Motor neuron (in vitro differentiated cells): ENCODE data around the gene MUC13. TPM values are rescaled to one million over a fixed set of nuclear protein-coding genes. Genes with fewer than 3 reads are reported as not detected.
"Not testable (repeated sequence)": the region's sequence is repeated elsewhere in the genome, so short reads cannot be mapped to it uniquely, and the experiment has no call there.

ENCODE experiments used
- ATAC-seq, 8 experiments: fragments of 200-7000 bp; cut with Tn5 transposase; replicated peaks in 6 of 8; 2 replicates each; pipeline ENCODE4 v1.8.0; 2021; ENCODE audit warnings: mild to moderate bottlenecking in 8 of 8, moderate library complexity in 8 of 8
- H3K27ac ChIP-seq, 2 donors: fragments of 250-450 bp; sonication (Bioruptor Pico); 2 replicates each; pipeline ENCODE4 v1.9.0; 2021; ENCODE audit warnings: antibody characterized with exemption in 2 of 2, mild to moderate bottlenecking in 2 of 2, moderate library complexity in 1 of 2
- H3K4me1 ChIP-seq, 2 donors: fragments of 250-450 bp; sonication (Bioruptor Pico); replicated peaks in 1 of 2; 2 replicates each; pipeline ENCODE4 v1.6.1; 2021; ENCODE audit warnings: antibody characterized with exemption in 2 of 2, mild to moderate bottlenecking in 2 of 2, moderate library complexity in 1 of 2
- H3K4me3 ChIP-seq, 5 donors: fragments of 250-450 bp; sonication (Bioruptor Pico); 2 replicates each; pipeline ENCODE4 v1.9.0; 2021; ENCODE audit warnings: antibody characterized with exemption in 5 of 5, mild to moderate bottlenecking in 5 of 5, moderate library complexity in 4 of 5
- WGBS, 10 experiments: fragments of 450-650 bp; shearing (Covaris generic); methylation state at CpG; one replicate each; pipeline ENCODE4 v1.0.0; 2022; 5-methylcytosine and 5-hydroxymethylcytosine counted together
- in situ Hi-C, 9 experiments: fragments of 400-800 bp; cut with MboI; loops; one replicate each; pipeline ENCODE4 v1.15.0; 2021; ENCODE audit warnings: low sequenced_read_pairs in 9 of 9, low pct_unique_long_range_greater_than_20kb in 2 of 9; ENCODE audit not compliant: unreplicated experiment in 9 of 9
- total RNA-seq, 8 experiments: library from RNA; unstranded; fragments of 300-600 nt; gene quantifications; 2 replicates each; pipeline versions ENCODE4 v1.2.3 to v1.2.4, GENCODE V29; 2022

MUC13 gene
- total RNA-seq, 8 experiments from 2014 or later, result 0.04 to 0.24 (median 0.10) TPM; not detected in 3

DNA sequence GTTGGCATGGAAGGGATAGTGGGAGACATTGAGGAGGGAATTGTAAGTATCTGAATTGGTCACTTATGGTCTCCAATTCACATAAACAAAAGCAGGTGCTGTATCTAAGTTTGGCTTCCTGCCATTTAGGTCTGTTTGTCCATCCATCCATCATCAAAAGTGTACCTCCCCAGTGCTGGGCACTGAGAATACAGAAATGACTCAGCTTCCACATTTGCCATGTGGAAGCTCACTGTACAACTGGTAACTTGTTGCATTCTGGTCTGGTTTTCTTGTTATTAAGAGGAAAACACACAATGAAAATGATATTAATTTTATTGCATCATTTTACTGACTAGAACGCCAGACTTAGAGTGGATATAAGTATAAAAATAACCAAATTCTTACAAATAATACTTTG lies 30.9 kb upstream of the MUC13 start:
- H3K4me3 ChIP-seq, result no peak overlapping the region
- no peaks in the 10 kb centered on the region for H3K4me1 ChIP-seq
- ATAC-seq, result no peak
- no peak overlapping the region for H3K27ac ChIP-seq
- in situ Hi-C loops, result no loop called here
- WGBS, 10 experiments, result 0 to 89% (median 67%) methylated on average over 1 of the region's 1 CpG; no CpG with 5 or more reads in 1 of the 10 experiments

DNA sequence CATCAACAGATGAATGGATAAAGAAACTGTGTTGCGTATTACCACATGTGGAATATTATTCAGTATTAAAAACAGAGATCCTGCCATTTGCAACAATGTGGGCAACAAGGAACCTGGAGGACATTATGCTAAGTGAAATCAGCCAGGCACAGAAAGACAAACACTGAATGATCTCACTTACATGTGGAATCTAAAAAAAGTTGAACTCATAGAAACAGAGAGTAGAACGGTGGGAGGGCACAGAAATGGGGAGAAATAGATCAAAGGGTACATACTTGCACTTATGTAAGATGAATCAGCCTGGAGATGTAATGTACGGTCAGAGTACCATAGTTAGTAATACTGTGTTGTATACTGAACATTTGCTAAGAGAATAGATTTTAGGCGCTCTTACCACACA lies 29.8 kb upstream of the MUC13 start:
- Histone ChIP-seq H3K4me3 (no peak overlapping the region), H3K4me1 (no peaks in the 10 kb centered on the region), H3K27ac (no peak overlapping the region)
- ATAC-seq, result peak in 3 of 8 experiments; percentile 14 to 85 (median 35)
- in situ Hi-C loops, result no loop called here
- WGBS, 10 experiments, result 14 to 100% (median 90%) methylated on average over 1 to 4 of the region's 4 CpGs; no CpG with 5 or more reads in 3 of the 10 experiments

DNA sequence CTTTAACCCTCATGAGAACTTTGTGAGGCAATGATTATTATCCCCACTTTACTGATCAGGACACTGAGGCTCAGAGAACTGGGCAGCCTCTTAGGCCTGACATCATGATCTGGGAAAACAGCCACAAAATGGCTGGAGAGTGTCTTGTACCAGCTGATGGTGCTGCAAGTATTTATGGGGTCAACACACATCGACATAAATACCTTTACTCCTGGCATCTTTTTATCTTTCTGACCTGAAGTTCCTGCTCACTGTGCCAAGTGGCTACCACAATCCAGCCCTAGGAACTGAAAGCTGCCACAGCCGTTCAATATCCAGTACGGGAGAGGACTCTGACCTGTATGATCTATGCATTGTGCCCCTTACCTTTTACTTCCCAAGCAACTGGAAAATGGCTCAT lies 29.2 kb upstream of the MUC13 start:
- in situ Hi-C loops, result no loop called here
- WGBS, 10 experiments, result 50 to 100% (median 90%) methylated on average over 1 to 3 of the region's 3 CpGs; no CpG with 5 or more reads in 2 of the 10 experiments
- Histone ChIP-seq H3K27ac (no peak overlapping the region), H3K4me1 (no peaks in the 10 kb centered on the region), H3K4me3 (no peak overlapping the region)
- ATAC-seq, result no peak

DNA sequence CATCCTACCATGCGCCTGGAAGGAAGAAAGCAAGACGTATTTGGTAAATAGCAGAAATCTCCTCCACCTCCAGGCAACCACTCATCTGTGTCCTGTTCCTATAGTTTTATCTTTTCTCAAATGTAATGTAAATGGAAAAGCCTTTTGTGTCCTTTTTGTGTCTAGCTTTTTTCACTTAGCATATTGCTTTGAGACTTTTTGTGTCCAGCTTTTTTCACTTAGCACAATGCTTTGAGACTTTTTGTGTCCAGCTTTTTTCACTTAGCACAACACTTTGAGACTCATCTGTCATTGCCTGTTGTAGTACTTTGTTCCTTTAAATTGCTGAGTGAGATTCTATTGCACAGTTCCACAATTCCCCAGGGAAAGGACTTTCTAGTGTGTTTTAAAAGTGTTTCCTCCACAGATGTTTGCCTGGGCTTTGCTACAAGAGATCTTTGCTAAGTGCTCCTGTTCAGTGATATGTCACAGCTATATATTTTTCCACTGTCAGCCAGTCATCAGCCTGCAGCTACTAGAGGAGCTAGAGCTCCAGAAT lies 27.9 kb upstream of the MUC13 start:
- H3K27ac ChIP-seq, result no peak overlapping the region
- 53 to 94% (median 69%) methylated on average over 1 to 2 of the region's 2 CpGs; no CpG with 5 or more reads in 6 of the 10 experiments for WGBS, 10 experiments
- no peaks in the 10 kb centered on the region for H3K4me1 ChIP-seq
- in situ Hi-C loops, result no loop called here
- no peak overlapping the region for H3K4me3 ChIP-seq
- no peak for ATAC-seq

DNA sequence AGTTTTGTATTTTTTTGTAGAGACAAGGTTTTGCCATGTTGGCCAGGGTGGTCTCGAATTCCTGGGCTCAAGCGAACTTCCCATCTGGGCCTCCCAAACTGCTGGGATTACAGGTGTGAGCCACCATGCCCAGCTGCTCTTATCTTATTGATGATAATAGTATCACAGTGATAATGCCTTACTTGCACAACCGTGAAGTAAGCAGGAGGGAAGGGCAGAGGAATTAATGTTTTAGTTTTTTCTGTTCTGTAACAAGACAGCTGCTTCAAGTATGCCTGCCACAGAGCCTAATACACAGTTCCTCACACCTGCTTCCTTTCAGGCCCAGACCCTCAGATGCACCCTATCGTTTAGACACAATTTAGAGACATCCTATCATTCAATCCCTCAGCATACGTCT lies 26.1 kb upstream of the MUC13 start:
- in situ Hi-C loops, result no loop called here
- Histone ChIP-seq H3K4me3 (no peak overlapping the region), H3K27ac (no peak overlapping the region), H3K4me1 (no peaks in the 10 kb centered on the region)
- 21 to 95% (median 83%) methylated on average over 1 to 4 of the region's 5 CpGs; no CpG with 5 or more reads in 2 of the 10 experiments for WGBS, 10 experiments
- no peak for ATAC-seq

DNA sequence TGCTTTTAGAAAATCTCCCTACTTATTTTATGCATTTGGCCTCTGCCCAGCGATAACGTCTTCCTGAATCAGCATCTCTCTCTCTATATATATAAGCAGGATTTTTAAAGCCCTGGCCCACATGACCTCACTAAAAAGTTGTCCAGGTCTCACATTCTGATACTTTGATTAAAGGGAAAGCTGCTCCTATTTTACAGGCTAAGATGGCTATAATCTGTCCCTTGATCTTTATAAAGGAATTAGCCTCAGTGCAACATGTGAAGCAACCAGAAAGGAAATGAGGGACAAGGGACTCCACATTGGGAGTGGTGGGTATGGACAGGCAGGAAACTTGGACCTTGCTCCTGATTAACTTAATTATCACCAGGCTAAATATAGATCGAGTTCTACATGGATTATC lies 25.6 kb upstream of the MUC13 start:
- Histone ChIP-seq H3K27ac (no peak overlapping the region), H3K4me1 (no peaks in the 10 kb centered on the region), H3K4me3 (no peak overlapping the region)
- in situ Hi-C loops, result no loop called here
- peak in 1 of 8 experiments; percentile 11 for ATAC-seq
- WGBS, 10 experiments, result 14 to 92% (median 79%) methylated on average over 1 to 3 of the region's 3 CpGs

DNA sequence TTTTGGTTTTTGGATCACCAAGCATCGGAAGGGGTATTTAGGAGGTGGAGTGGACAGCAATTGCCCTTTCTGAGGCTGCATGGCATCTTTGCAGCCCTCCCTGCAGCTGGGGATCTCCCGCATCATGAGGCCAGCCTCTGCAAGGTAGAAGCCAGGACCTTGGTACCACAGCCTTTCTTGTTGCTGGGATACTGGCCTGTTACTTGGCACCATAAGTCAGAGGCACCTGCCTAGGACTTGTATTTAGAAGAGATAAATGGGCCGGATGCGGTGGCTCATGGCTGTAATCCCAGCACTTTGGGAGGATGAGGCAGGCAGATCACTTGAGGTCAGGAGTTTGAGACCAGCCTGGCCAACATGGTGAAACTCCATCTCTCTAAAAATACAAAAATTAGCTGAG lies 23.4 kb upstream of the MUC13 start:
- in situ Hi-C loops, H3K4me1 ChIP-seq, H3K4me3 ChIP-seq, ATAC-seq, H3K27ac ChIP-seq: not testable (repeated sequence)
- 69 to 100% (median 98%) methylated on average over 1 to 4 of the region's 4 CpGs; no CpG with 5 or more reads in 6 of the 10 experiments for WGBS, 10 experiments

DNA sequence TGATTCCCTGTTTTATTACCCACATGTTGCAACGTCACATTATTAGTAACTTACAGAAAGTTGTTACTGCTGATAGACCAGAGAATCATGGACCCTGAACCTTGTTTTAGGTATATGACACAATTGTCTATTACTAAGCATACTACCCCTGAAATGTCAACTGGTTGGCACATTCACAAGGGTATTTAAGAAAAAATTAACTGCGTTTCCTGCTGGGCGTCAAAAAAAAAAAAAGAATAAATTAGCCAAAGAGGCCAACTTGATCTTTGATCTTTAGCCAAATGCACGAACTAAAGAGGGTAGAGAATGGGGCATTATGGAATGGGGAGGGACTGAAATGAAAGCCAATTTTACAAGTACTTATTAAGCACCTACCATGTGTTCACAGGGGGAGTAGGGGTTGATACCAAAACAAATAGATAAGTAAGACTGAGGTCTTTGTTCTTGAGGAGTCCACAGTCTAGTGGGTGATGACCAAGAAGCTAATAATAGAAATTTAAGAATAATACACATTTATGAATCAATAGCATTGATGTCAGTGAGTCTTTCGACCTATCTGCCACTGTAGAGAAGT lies 17.8 kb upstream of the MUC13 start:
- H3K4me1 ChIP-seq, result no peaks in the 10 kb centered on the region
- no peak overlapping the region for H3K27ac ChIP-seq
- ATAC-seq, result no peak
- in situ Hi-C loops, result no loop called here
- WGBS, 10 experiments, result 43 to 91% (median 67%) methylated on average over 1 to 5 of the region's 5 CpGs; no CpG with 5 or more reads in 1 of the 10 experiments
- no peak overlapping the region for H3K4me3 ChIP-seq

DNA sequence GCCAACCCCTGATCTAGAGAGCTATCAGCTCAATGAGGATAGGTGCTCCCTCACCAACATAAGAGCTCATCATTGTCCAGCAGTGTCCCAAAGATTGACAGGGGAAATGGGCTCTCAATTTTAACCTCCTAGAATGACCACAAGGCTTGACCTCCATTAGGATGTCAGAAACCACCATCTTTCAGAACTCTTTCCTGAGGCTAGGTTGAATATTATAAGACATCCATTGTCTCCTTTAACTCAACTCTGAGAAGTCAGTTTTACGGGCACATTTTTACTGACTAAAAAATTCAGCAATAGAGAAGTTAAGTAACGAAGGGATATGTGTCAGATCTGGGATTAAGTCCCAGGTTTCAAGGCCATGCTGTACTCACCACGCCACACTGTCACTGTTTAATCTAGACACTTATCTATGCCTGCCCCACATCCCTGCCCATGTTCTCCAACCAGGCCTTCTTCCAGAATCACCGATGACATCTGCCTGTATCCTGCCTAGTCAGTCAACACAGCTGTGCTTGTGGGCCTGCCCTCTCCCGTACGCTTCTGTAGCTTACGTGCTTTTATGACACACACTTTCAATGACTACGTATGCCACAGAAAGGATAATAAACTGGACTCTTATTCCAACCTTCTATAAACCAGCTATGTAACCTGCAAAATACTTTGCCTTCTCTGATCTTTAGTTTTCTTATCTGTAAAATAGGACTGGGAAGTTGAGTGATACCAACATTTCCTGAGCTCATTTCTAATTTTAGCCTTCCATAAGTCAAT lies 17.1 kb upstream of the MUC13 start:
- no peak overlapping the region for H3K27ac ChIP-seq
- in situ Hi-C loops, result no loop called here
- H3K4me3 ChIP-seq, result no peak overlapping the region
- H3K4me1 ChIP-seq, result no peaks in the 10 kb centered on the region
- 40 to 100% (median 80%) methylated on average over 1 to 8 of the region's 8 CpGs; no CpG with 5 or more reads in 1 of the 10 experiments for WGBS, 10 experiments
- ATAC-seq, result peak in 4 of 8 experiments; percentile 31 to 56 (median 45)

DNA sequence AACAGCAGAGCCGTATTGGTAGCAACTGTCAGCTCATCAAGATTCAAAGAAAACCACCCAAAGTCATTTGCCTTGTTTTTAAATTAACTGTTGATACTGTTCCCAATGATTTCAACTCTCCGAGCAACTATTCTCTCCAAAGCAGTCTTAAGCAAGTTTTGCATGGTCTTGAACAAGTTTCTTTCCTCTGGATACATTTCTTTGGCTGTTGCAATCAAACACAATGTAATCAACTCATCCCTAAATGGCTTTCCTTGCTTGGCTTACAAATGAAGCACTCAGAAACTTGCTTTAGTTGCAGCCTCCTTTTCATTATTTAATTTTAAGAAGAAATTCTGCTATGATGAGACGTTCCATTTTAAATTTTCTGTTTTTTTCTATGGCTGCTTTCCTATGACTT lies 15.5 kb upstream of the MUC13 start:
- no peak for ATAC-seq
- H3K4me1 ChIP-seq, result no peaks in the 10 kb centered on the region
- WGBS, 10 experiments, result 65 to 94% (median 77%) methylated on average over 2 to 3 of the region's 3 CpGs; no CpG with 5 or more reads in 1 of the 10 experiments
- in situ Hi-C loops, result no loop called here
- H3K4me3 ChIP-seq, result no peak overlapping the region
- H3K27ac ChIP-seq, result no peak overlapping the region

DNA sequence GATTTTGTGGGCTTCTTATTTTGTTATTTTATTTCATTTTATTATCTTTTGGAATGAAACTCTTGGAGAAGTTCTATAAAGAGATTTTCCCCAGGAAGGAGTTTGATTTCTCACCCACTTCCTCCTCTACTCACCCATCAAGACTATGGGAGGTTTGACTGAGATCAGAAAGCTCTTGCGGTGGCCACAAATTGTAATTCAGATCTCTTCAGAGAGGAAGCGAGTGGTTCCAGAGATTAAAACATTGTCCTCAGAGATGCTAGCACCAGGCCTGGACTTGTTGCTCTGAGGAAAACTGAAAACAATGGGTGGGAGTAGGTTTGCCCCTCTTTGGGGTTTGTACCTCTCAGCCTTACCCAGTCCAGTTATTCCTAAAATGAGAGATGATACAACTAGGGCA lies 8.1 kb upstream of the MUC13 start:
- no peak for ATAC-seq
- Histone ChIP-seq H3K27ac (no peak overlapping the region), H3K4me1 (no peaks in the 10 kb centered on the region), H3K4me3 (no peak overlapping the region)
- 60 to 100% (median 90%) methylated on average over 1 to 2 of the region's 2 CpGs; no CpG with 5 or more reads in 3 of the 10 experiments for WGBS, 10 experiments
- in situ Hi-C loops, result loop anchor here in 2 of 9 experiments (25.0 kb wide), 1 partner anchor 495 kb away; no protein-coding TSS in a partner anchor

DNA sequence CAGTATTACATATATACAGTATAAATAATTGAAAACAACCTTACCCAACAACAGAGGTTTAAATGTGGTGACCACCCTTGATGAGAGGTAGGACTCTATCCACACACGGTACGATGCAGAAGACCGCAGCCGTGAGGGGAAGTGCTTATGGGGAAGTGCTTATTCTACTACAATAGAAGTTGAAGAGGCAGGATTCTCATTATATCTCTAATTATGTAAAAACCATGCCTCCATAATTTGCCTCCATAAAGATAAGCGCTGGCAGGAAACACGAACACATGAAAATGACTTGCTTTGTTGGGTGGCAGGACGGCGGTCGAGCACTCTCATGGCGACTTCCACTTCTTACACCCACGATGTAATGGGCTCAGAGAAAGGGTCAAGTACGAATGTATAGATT lies 7.2 kb upstream of the MUC13 start:
- H3K4me1 ChIP-seq, result no peaks in the 10 kb centered on the region
- no peak overlapping the region for H3K27ac ChIP-seq
- no peak overlapping the region for H3K4me3 ChIP-seq
- ATAC-seq, result no peak
- WGBS, 10 experiments, result 91 to 100% (median 98%) methylated on average over 2 to 9 of the region's 12 CpGs; no CpG with 5 or more reads in 1 of the 10 experiments
- in situ Hi-C loops, result loop anchor here in 2 of 9 experiments (25.0 kb wide), 1 partner anchor 496 kb away; no protein-coding TSS in a partner anchor

DNA sequence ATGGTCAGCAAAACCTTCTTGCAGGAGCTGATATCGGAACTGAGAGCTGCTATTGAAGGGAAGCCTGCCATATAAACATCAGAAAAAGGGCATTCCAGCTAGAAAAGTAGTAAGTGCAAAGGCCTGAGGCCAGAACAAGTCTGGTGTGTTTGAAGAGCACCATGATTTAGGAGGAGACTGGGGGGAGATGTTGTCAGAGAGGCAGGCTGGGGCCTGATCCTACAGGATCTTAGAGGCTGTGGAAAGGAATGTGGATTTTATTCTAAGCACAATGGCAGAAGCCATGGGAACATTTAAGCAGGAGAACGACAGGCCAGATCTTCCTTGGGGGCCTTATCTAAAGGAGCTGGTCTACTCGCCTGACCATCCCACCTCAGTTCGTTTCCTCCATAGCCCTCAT lies 5.1 kb upstream of the MUC13 start:
- ATAC-seq, result peak in 1 of 8 experiments; percentile 26
- no peak overlapping the region for H3K27ac ChIP-seq
- 42 to 100% (median 79%) methylated on average over 1 to 4 of the region's 4 CpGs; no CpG with 5 or more reads in 1 of the 10 experiments for WGBS, 10 experiments
- no peak overlapping the region for H3K4me3 ChIP-seq
- in situ Hi-C loops, result loop anchor here in 2 of 9 experiments (25.0 kb wide), 1 partner anchor 498 kb away; no protein-coding TSS in a partner anchor
- no peaks in the 10 kb centered on the region for H3K4me1 ChIP-seq
